SK-N-SH (cell line): ENCODE data around the gene GPR119. TPM values are rescaled to one million over a fixed set of nuclear protein-coding genes. Genes with fewer than 3 reads are reported as not detected.

Experiments used
- CTCF ChIA-PET: fragments of 300-600, 350-600 bp; formaldehyde crosslinking; extraction: SDS; loops from one replicate; lab custom pipeline; 2021; lab: Yijun Ruan, JAX
- POLR2A ChIA-PET: fragments of 350-600 bp; sonication (Branson Sonifier 250); formaldehyde crosslinking; extraction: SDS; loops from one replicate; lab custom pipeline; 2020; ENCODE audit warnings: antibody characterized with exemption, inconsistent platforms; lab: Yijun Ruan, JAX
- DNase-seq: peaks from one replicate; pipeline ENCODE4 v3.0.0; 2012
- H2AFZ ChIP-seq: fragments of 200-600 bp; sonication (generic); 2 replicates; pipeline ENCODE4 v1.8.1; 2016; ENCODE audit warnings: antibody characterized with exemption, mild to moderate bottlenecking, low read depth
- H3F3A ChIP-seq: fragments of 200-600 bp; sonication (generic); replicated peaks from 2 replicates; pipeline ENCODE3; 2016; ENCODE audit warnings: antibody characterized with exemption, mild to moderate bottlenecking; ENCODE audit not compliant: insufficient read depth
- H3K27ac ChIP-seq, 2 experiments: fragments of 200-500 bp in 1 of 2; fragments of 200-600 bp in 1 of 2; sonication (Bioruptor generic) in 1 of 2; sonication (generic), shearing (Covaris generic) in 1 of 2; 2 replicates each; pipeline versions ENCODE4 v1.5.1 to v1.6.1; 2014 to 2016; ENCODE audit warnings: low read depth in 2 of 2, inconsistent platforms in 1 of 2, low read length in 1 of 2, mild to moderate bottlenecking in 1 of 2, mixed read lengths in 1 of 2
- H3K27me3 ChIP-seq: fragments of 200-600 bp; sonication (generic), shearing (Covaris generic); 2 replicates; pipeline ENCODE4 v1.6.1; 2016; ENCODE audit warnings: mixed run types; ENCODE audit not compliant: insufficient read depth
- H3K36me3 ChIP-seq, 2 experiments: fragments of 200-500 bp in 1 of 2; fragments of 200-600 bp in 1 of 2; sonication (Bioruptor generic) in 1 of 2; sonication (generic) in 1 of 2; replicated peaks in 1 of 2; 2 replicates each; pipeline versions ENCODE3 to v1.5.1; 2014 to 2016; ENCODE audit warnings: low read length in 1 of 2, mild to moderate bottlenecking in 1 of 2; ENCODE audit not compliant: insufficient read depth in 2 of 2, control insufficient read depth in 1 of 2
- H3K4me1 ChIP-seq, 2 experiments: fragments of 200-500 bp in 1 of 2; fragments of 200-600 bp in 1 of 2; sonication (Bioruptor generic) in 1 of 2; sonication (generic), shearing (Covaris generic) in 1 of 2; 2 replicates each; pipeline versions ENCODE4 v1.5.1 to v1.6.1; 2014 to 2016; ENCODE audit warnings: low read depth in 1 of 2, low read length in 1 of 2, mixed run types in 1 of 2; ENCODE audit not compliant: insufficient read depth in 2 of 2, control insufficient read depth in 1 of 2
- H3K4me2 ChIP-seq: fragments of 200-600 bp; sonication (generic), shearing (Covaris generic); 2 replicates; pipeline ENCODE4 v1.6.1; 2017; ENCODE audit warnings: mixed run types
- H3K4me3 ChIP-seq, 2 experiments: fragments of 200-500 bp in 1 of 2; fragments of 200-600 bp in 1 of 2; sonication (Bioruptor generic) in 1 of 2; sonication (generic), shearing (Covaris generic) in 1 of 2; 2 replicates each; pipeline versions ENCODE4 v1.5.1 to v1.8.1; 2014 to 2016; ENCODE audit warnings: low read depth in 2 of 2, inconsistent platforms in 1 of 2, low read length in 1 of 2, mild to moderate bottlenecking in 1 of 2, mixed read lengths in 1 of 2, moderate library complexity in 1 of 2
- H3K79me2 ChIP-seq: fragments of 200-600 bp; sonication (generic); 2 replicates; pipeline ENCODE4 v1.8.1; 2017; ENCODE audit warnings: mild to moderate bottlenecking; ENCODE audit not compliant: insufficient read depth
- H3K9ac ChIP-seq: fragments of 200-600 bp; sonication (generic); 2 replicates; pipeline ENCODE4 v1.6.1; 2017; ENCODE audit warnings: mixed run types
- H3K9me2 ChIP-seq: fragments of 200-600 bp; sonication (generic); 2 replicates; pipeline ENCODE4 v1.6.1; 2017; ENCODE audit warnings: mixed run types
- H3K9me3 ChIP-seq: fragments of 200-600 bp; sonication (generic); 2 replicates; pipeline ENCODE4 v1.6.1; 2017; ENCODE audit warnings: mixed run types, mild to moderate bottlenecking, moderate library complexity
- H4K20me1 ChIP-seq: fragments of 200-600 bp; sonication (generic); 2 replicates; pipeline ENCODE4 v1.6.1; 2017; ENCODE audit warnings: mild to moderate bottlenecking, mixed run types; ENCODE audit not compliant: insufficient read depth
- CHD2 ChIP-seq: fragments of 150-350 bp; IDR thresholded peaks from 2 replicates; pipeline ENCODE4 v1.6.1; 2018; ENCODE audit warnings: low read length; ENCODE audit not compliant: partially characterized antibody
- ELF1 ChIP-seq: IDR thresholded peaks from 2 replicates; pipeline ENCODE4 v1.4.0; 2012
- EP300 ChIP-seq, 2 experiments: IDR thresholded peaks; 2 replicates each; pipeline versions ENCODE4 v1.4.0 to v1.6.1; 2012; ENCODE audit warnings: borderline replicate concordance in 1 of 2, low read depth in 1 of 2, low read length in 1 of 2
- FOSL2 ChIP-seq: IDR thresholded peaks from 2 replicates; pipeline ENCODE4 v1.4.0; 2012; ENCODE audit warnings: low read depth, mild to moderate bottlenecking, moderate library complexity, borderline replicate concordance
- GABPA ChIP-seq: IDR thresholded peaks from 2 replicates; pipeline ENCODE4 v1.4.0; 2012; ENCODE audit warnings: low read depth, mild to moderate bottlenecking
- JUND ChIP-seq: IDR thresholded peaks from 2 replicates; pipeline ENCODE4 v1.4.0; 2012
- MEF2A ChIP-seq: IDR thresholded peaks from 2 replicates; pipeline ENCODE4 v1.4.0; 2012; ENCODE audit warnings: low read depth, borderline replicate concordance
- NRF1 ChIP-seq: IDR thresholded peaks from 2 replicates; pipeline ENCODE4 v1.6.1; 2012; ENCODE audit warnings: low read depth, mild to moderate bottlenecking, low read length
- POLR2AphosphoS5 ChIP-seq: IDR thresholded peaks from 2 replicates; pipeline ENCODE4 v1.6.1; 2012; ENCODE audit warnings: low read depth, low read length
- RFX5 ChIP-seq: IDR thresholded peaks from 2 replicates; pipeline ENCODE4 v1.6.1; 2012; ENCODE audit warnings: mild to moderate bottlenecking, improper control_type of control experiment, low read length
- RXRA ChIP-seq: IDR thresholded peaks from 2 replicates; pipeline ENCODE4 v1.4.0; 2012; ENCODE audit warnings: low read depth, mild to moderate bottlenecking, borderline replicate concordance
- SIN3A ChIP-seq: IDR thresholded peaks from 2 replicates; pipeline ENCODE4 v1.6.1; 2012; ENCODE audit warnings: low read depth, mild to moderate bottlenecking, low read length, moderate library complexity, borderline replicate concordance
- SMC3 ChIP-seq: IDR thresholded peaks from 2 replicates; pipeline ENCODE4 v1.6.1; 2012; ENCODE audit warnings: low read depth, low read length, improper control_type of control experiment
- TAF1 ChIP-seq: IDR thresholded peaks from 2 replicates; pipeline ENCODE4 v1.6.1; 2012; ENCODE audit warnings: low read depth, mild to moderate bottlenecking, low read length, moderate library complexity, borderline replicate concordance
- YY1 ChIP-seq: IDR thresholded peaks from 2 replicates; pipeline ENCODE4 v1.4.0; 2012; ENCODE audit warnings: low read depth, mild to moderate bottlenecking
- WGBS: methylation state at CpG from one replicate; pipeline ENCODE4 v1.1.6; 2017; ENCODE audit warnings: low lambda C conversion rate; 5-methylcytosine and 5-hydroxymethylcytosine counted together
- polyA plus RNA-seq, 3 experiments: library from polyadenylated mRNA; depleted of rRNA; stranded (reverse); fragments of >200 nt; gene quantifications; 2 replicates each; pipeline ENCODE4 v1.2.3, GENCODE V29; 2012
- TF ChIP-seq, protein P1 (sequence below): fragments of 150-350 bp; IDR thresholded peaks from 2 replicates; pipeline ENCODE4 v1.6.1; 2016; ENCODE audit warnings: mild to moderate bottlenecking, low read depth, low read length
- TF ChIP-seq, protein P2 (sequence below): IDR thresholded peaks from 2 replicates; pipeline ENCODE4 v1.4.0; 2012; ENCODE audit warnings: low read depth
- TF ChIP-seq, protein P3 (sequence below): IDR thresholded peaks from 2 replicates; pipeline ENCODE4; 2012
- TF ChIP-seq, protein P4 (sequence below): IDR thresholded peaks from 2 replicates; pipeline ENCODE4 v1.4.0; 2012; ENCODE audit warnings: low read depth, borderline replicate concordance
- TF ChIP-seq, protein P5 (sequence below): IDR thresholded peaks from 2 replicates; pipeline ENCODE4 v1.4.0; 2012; ENCODE audit warnings: low read depth, borderline replicate concordance

The GPR119 gene
- polyA plus RNA-seq, 1 of the 3 experiments (the other 2 are of a cell fraction) = not detected

DNA sequence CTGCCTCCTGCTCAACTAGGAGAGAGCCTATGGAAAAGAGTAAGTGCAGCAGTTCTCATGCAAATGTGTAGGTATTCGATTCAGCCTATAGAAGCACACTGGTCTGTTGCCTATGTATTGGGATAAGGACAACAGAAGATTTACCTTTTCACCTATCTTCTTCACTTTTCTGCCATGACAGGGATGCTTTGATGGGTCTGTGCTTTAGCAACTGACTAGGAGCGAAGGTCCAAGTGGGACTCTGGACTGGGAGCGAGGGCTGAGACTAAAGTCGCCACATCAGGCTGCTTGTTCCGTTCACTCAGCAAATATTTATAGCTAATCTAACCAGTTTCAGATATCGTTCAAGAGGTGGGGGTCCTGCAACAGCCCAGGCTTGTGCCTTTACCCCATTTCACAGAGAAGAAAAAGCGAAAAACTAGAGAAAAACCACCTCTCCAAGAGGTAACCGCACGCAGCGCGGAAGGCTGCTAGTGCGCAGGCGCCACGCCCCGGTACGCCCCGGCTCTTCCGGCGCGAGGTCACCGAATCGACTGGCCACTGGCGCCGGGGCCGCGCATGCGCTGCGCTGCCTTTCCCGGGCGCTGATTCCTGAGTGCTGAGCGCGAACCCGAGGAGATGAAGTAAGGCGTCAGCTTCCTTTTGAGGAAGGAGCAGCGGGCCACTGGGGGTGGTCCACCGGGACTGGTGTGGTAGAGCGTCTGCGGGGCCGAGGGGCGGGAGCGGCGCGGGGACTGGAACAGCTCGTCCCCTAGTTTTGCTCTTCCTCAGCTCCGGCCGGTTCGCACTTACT is 16.1 kb upstream of the GPR119 start, which contains the start of gene RBMX2:
Gene RBMX2 (plus strand): TSS at position 573 of the 793 bp plus-strand sequence. CDS start 46 bp downstream, at position 619.
- H3K4me2 ChIP-seq = peak within 1 kb of the TSS; percentile 93
- H3K27ac ChIP-seq = peak within 1 kb of the TSS; percentile 53 to 86
- peak within 1 kb of the TSS; percentile 85 for H2AFZ ChIP-seq
- CTCF ChIA-PET = interaction anchor here (1.3 to 1.9 kb wide), 3 partner anchors 8 to 515 kb away, joined by 5 to 7 read pairs (median 5); no protein-coding TSS in a partner anchor
- H3K9me2 ChIP-seq = no peaks in the 10 kb centered on the region
- peak within 1 kb of the TSS; percentile 54 for H3K9ac ChIP-seq
- TF ChIP-seq POLR2AphosphoS5 (peak; percentile 94), SMC3 (no peak), EP300 (IDR thresholded peaks at IDR 0.05; ENCODE audit: borderline replicate concordance in 1 of 2, low read depth in 1 of 2, low read length in 1 of 2) (no peak), SIN3A (peak; percentile 27; the same call in 1 of the 2 replicates), ELF1 (peak; percentile 76), YY1 (no peak), JUND (no peak), FOSL2 (no peak), RFX5 (no peak), RXRA (no peak), MEF2A (no peak), GABPA (peak; percentile 80), TAF1 (peak; percentile 81; the same call in 1 of the 2 replicates), CHD2 (no peak), NRF1 (peak; percentile 97)
- TF ChIP-seq, protein P1, sequence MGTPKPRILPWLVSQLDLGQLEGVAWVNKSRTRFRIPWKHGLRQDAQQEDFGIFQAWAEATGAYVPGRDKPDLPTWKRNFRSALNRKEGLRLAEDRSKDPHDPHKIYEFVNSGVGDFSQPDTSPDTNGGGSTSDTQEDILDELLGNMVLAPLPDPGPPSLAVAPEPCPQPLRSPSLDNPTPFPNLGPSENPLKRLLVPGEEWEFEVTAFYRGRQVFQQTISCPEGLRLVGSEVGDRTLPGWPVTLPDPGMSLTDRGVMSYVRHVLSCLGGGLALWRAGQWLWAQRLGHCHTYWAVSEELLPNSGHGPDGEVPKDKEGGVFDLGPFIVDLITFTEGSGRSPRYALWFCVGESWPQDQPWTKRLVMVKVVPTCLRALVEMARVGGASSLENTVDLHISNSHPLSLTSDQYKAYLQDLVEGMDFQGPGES = no peak
- TF ChIP-seq, protein P2, sequence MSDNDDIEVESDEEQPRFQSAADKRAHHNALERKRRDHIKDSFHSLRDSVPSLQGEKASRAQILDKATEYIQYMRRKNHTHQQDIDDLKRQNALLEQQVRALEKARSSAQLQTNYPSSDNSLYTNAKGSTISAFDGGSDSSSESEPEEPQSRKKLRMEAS = 0 out of 2 replicates have a peak, but pooled peaks have one; percentile 18
- TF ChIP-seq, protein P3, sequence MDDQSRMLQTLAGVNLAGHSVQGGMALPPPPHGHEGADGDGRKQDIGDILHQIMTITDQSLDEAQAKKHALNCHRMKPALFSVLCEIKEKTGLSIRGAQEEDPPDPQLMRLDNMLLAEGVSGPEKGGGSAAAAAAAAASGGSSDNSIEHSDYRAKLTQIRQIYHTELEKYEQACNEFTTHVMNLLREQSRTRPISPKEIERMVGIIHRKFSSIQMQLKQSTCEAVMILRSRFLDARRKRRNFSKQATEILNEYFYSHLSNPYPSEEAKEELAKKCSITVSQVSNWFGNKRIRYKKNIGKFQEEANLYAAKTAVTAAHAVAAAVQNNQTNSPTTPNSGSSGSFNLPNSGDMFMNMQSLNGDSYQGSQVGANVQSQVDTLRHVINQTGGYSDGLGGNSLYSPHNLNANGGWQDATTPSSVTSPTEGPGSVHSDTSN = no peak
- TF ChIP-seq, protein P4, sequence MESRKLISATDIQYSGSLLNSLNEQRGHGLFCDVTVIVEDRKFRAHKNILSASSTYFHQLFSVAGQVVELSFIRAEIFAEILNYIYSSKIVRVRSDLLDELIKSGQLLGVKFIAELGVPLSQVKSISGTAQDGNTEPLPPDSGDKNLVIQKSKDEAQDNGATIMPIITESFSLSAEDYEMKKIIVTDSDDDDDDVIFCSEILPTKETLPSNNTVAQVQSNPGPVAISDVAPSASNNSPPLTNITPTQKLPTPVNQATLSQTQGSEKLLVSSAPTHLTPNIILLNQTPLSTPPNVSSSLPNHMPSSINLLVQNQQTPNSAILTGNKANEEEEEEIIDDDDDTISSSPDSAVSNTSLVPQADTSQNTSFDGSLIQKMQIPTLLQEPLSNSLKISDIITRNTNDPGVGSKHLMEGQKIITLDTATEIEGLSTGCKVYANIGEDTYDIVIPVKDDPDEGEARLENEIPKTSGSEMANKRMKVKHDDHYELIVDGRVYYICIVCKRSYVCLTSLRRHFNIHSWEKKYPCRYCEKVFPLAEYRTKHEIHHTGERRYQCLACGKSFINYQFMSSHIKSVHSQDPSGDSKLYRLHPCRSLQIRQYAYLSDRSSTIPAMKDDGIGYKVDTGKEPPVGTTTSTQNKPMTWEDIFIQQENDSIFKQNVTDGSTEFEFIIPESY = no peak
- TF ChIP-seq, protein P5, sequence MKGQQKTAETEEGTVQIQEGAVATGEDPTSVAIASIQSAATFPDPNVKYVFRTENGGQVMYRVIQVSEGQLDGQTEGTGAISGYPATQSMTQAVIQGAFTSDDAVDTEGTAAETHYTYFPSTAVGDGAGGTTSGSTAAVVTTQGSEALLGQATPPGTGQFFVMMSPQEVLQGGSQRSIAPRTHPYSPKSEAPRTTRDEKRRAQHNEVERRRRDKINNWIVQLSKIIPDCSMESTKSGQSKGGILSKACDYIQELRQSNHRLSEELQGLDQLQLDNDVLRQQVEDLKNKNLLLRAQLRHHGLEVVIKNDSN = no peak
- H3K79me2 ChIP-seq = peaks cover 23% of the 10 kb centered on the region
- peaks cover 0 to 11% of the 10 kb centered on the region in 2 experiments; a peak in 2 of 4 replicates for H3K4me1 ChIP-seq
- no peaks in the 10 kb centered on the region for H3F3A ChIP-seq
- peak; percentile 97 for DNase-seq
- H3K27me3 ChIP-seq = no peaks in the 10 kb centered on the region
- H4K20me1 ChIP-seq = no peaks in the 10 kb centered on the region
- POLR2A ChIA-PET = no interaction called here
- peaks cover 10 to 12% of the 10 kb centered on the region in 2 experiments for H3K36me3 ChIP-seq
- WGBS = under 1% methylated on average over 23 of the region's 47 CpGs
- H3K9me3 ChIP-seq = no peaks in the 10 kb centered on the region
- H3K4me3 ChIP-seq = peak within 1 kb of the TSS; percentile 73 to 81
